Neural cell (in vitro differentiated cells): ENCODE measurements around the gene GLT6D1. TPM values are rescaled to one million over a fixed set of nuclear protein-coding genes. Genes with fewer than 3 reads are reported as not detected.

Source experiments
- H2AFZ ChIP-seq: fragments of 200-600, 300-800 bp; sonication (generic), shearing (Covaris generic); 2 replicates; pipeline ENCODE4 v1.6.0; 2014; ENCODE audit warnings: low read depth, mild to moderate bottlenecking, antibody characterized with exemption, low read length, moderate library complexity
- H3F3A ChIP-seq: fragments of 200-600 bp; shearing (Covaris generic); 2 replicates; pipeline ENCODE4 v1.6.1; 2016; ENCODE audit warnings: mild to moderate bottlenecking, moderate library complexity, mixed read lengths, antibody characterized with exemption, low read length; ENCODE audit not compliant: insufficient read depth, poor library complexity, severe bottlenecking
- H3K27ac ChIP-seq: fragments of 200-600, 300-800 bp; sonication (generic), shearing (Covaris generic); 2 replicates; pipeline ENCODE4 v1.5.1; 2014; ENCODE audit warnings: mild to moderate bottlenecking, low read length, moderate library complexity
- H3K27me3 ChIP-seq: fragments of 300-800, 200-600 bp; sonication (generic), shearing (Covaris generic); 2 replicates; pipeline ENCODE4 v1.6.0; 2014; ENCODE audit warnings: mild to moderate bottlenecking, low read depth, low read length, moderate library complexity; ENCODE audit not compliant: insufficient read depth
- H3K36me3 ChIP-seq: fragments of 300-800, 200-600 bp; sonication (generic), shearing (Covaris generic); 2 replicates; pipeline ENCODE4 v1.5.1; 2014; ENCODE audit warnings: mild to moderate bottlenecking, antibody characterized with exemption, low read length, moderate library complexity; ENCODE audit not compliant: insufficient read depth
- H3K4me2 ChIP-seq: fragments of 300-800, 200-600 bp; sonication (generic), shearing (Covaris generic); 2 replicates; pipeline ENCODE4 v1.6.0; 2014; ENCODE audit warnings: mild to moderate bottlenecking, low read length
- H3K4me3 ChIP-seq: fragments of 300-800, 200-600 bp; sonication (generic), shearing (Covaris generic); 2 replicates; pipeline ENCODE4 v1.5.1; 2014; ENCODE audit warnings: mild to moderate bottlenecking, low read length, moderate library complexity
- H3K79me2 ChIP-seq: fragments of 200-600 bp; shearing (Covaris generic); replicated peaks from 2 replicates; pipeline ENCODE4 v1.6.0; 2014; ENCODE audit warnings: mild to moderate bottlenecking, low read length, moderate library complexity; ENCODE audit not compliant: insufficient read depth
- H3K9ac ChIP-seq: fragments of 300-800, 200-600 bp; sonication (generic), shearing (Covaris generic); 2 replicates; pipeline ENCODE4 v1.6.1; 2016; ENCODE audit warnings: mild to moderate bottlenecking, low read length, mixed read lengths
- H3K9me2 ChIP-seq: fragments of 200-600 bp; shearing (Covaris generic); 2 replicates; pipeline ENCODE4 v1.6.1; 2016; ENCODE audit warnings: mild to moderate bottlenecking, low read length, mixed read lengths; ENCODE audit not compliant: insufficient read depth
- H3K9me3 ChIP-seq: fragments of 200-600, 300-800 bp; sonication (generic), shearing (Covaris generic); 2 replicates; pipeline ENCODE4 v1.6.1; 2016; ENCODE audit warnings: mild to moderate bottlenecking, mixed run types, low read length, moderate library complexity, mixed read lengths
- H4K20me1 ChIP-seq: fragments of 200-600 bp; shearing (Covaris generic); 2 replicates; pipeline ENCODE4 v1.6.1; 2016; ENCODE audit warnings: mild to moderate bottlenecking, mixed run types; ENCODE audit not compliant: insufficient read depth
- CTCF ChIP-seq: fragments of 450-650 bp; IDR thresholded peaks from 2 replicates; pipeline ENCODE4 v1.5.1; 2014; ENCODE audit warnings: antibody characterized with exemption, mild to moderate bottlenecking, moderate library complexity; ENCODE audit not compliant: poor library complexity, severe bottlenecking
- EP300 ChIP-seq: fragments of 450-650 bp; conservative IDR thresholded peaks from 2 replicates; pipeline ENCODE4 v1.6.1; 2014; ENCODE audit warnings: antibody characterized with exemption, mild to moderate bottlenecking, moderate library complexity; ENCODE audit not compliant: poor library complexity, severe bottlenecking
- EZH2 ChIP-seq: fragments of 200-600, 300-800 bp; shearing (Covaris generic), sonication (generic); IDR thresholded peaks from 2 replicates; pipeline ENCODE4 v1.6.1; 2014; ENCODE audit warnings: antibody characterized with exemption, low read length, borderline replicate concordance, mild to moderate bottlenecking; ENCODE audit not compliant: insufficient read depth, poor library complexity, severe bottlenecking
- MXI1 ChIP-seq: fragments of 450-650 bp; conservative IDR thresholded peaks from 2 replicates; pipeline ENCODE4 v1.6.1; 2014; ENCODE audit warnings: antibody characterized with exemption, mild to moderate bottlenecking; ENCODE audit not compliant: poor library complexity, severe bottlenecking
- POLR2AphosphoS5 ChIP-seq: IDR thresholded peaks from 2 replicates; pipeline ENCODE4 v1.6.1; 2012
- RAD21 ChIP-seq: fragments of 450-650 bp; conservative IDR thresholded peaks from 2 replicates; pipeline ENCODE4 v1.6.1; 2014; ENCODE audit warnings: antibody characterized with exemption, mild to moderate bottlenecking, moderate library complexity
- REST ChIP-seq: IDR thresholded peaks from 2 replicates; pipeline ENCODE4 v1.6.1; 2012; ENCODE audit warnings: borderline replicate concordance
- SMC3 ChIP-seq: fragments of 450-650 bp; conservative IDR thresholded peaks from 2 replicates; pipeline ENCODE4 v1.6.1; 2014; ENCODE audit warnings: antibody characterized with exemption, mild to moderate bottlenecking, moderate library complexity; ENCODE audit not compliant: poor library complexity
- TAF1 ChIP-seq: IDR thresholded peaks from 2 replicates; pipeline ENCODE4 v1.6.1; 2012; ENCODE audit warnings: low read depth
- polyA plus RNA-seq: library from polyadenylated mRNA; depleted of rRNA; stranded (reverse); fragments of >200 nt; gene quantifications from 2 replicates; pipeline ENCODE4 v1.2.3, GENCODE V29; 2014

The GLT6D1 gene
- polyA plus RNA-seq, 1 donor from 2014 or later: not detected

- Histone ChIP-seq H3K4me2 (no peak overlapping the region), H3K9me2 (no peaks in the 10 kb centered on the region), H3K27me3 (no peaks in the 10 kb centered on the region), H3K4me3 (no peak overlapping the region), H3K79me2 (no peaks in the 10 kb centered on the region), H3K36me3 (no peaks in the 10 kb centered on the region), H4K20me1 (no peaks in the 10 kb centered on the region), H3K27ac (no peak overlapping the region), H3F3A (no peaks in the 10 kb centered on the region), H3K9me3 (no peaks in the 10 kb centered on the region), H3K9ac (no peak overlapping the region), H2AFZ (no peak overlapping the region)
- TF ChIP-seq MXI1: no peak
- TF ChIP-seq CTCF: no peak
- no peak for TF ChIP-seq EZH2
- no peak for TF ChIP-seq SMC3
- TF ChIP-seq POLR2AphosphoS5: no peak
- no peak for TF ChIP-seq RAD21
- no peak for TF ChIP-seq TAF1
- no peak for TF ChIP-seq REST
- no peak for TF ChIP-seq EP300
These were observed 45.4 kb upstream of the GLT6D1 start for GRCh38 chr9:135684691-135685090.

- Histone ChIP-seq H3K9me3 (no peaks in the 10 kb centered on the region), H3K9ac (no peak overlapping the region), H3K4me2 (no peak overlapping the region), H3K27me3 (no peaks in the 10 kb centered on the region), H3K9me2 (no peaks in the 10 kb centered on the region), H2AFZ (no peak overlapping the region), H3F3A (no peaks in the 10 kb centered on the region), H3K27ac (no peak overlapping the region), H4K20me1 (no peaks in the 10 kb centered on the region), H3K4me3 (no peak overlapping the region), H3K36me3 (no peaks in the 10 kb centered on the region), H3K79me2 (no peaks in the 10 kb centered on the region)
- TF ChIP-seq RAD21: no peak
- no peak for TF ChIP-seq SMC3
- TF ChIP-seq EP300: no peak
- TF ChIP-seq POLR2AphosphoS5: no peak
- TF ChIP-seq MXI1: no peak
These were observed 44.2 kb upstream of the GLT6D1 start for GRCh38 chr9:135683401-135684034.
